Endodermal cell (in vitro differentiated cells): Measurements from ENCODE around the gene SLIT1. TPM values are rescaled to one million over a fixed set of nuclear protein-coding genes. Genes with fewer than 3 reads are reported as not detected.

Experiments used
- DNase-seq: peaks from one replicate; pipeline ENCODE4 v3.0.0-alpha.2; 2017
- H3K27ac ChIP-seq: 2 replicates; pipeline ENCODE4 v1.5.1; 2013; ENCODE audit warnings: mild to moderate bottlenecking, low read depth, low read length, moderate library complexity
- H3K27me3 ChIP-seq: 2 replicates; pipeline ENCODE4 v1.6.1; 2013; ENCODE audit warnings: mild to moderate bottlenecking, low read length, moderate library complexity; ENCODE audit not compliant: insufficient read depth, control insufficient read depth, poor library complexity, severe bottlenecking
- H3K36me3 ChIP-seq: 2 replicates; pipeline ENCODE4 v1.7.0; 2013; ENCODE audit warnings: mild to moderate bottlenecking, low read length, moderate library complexity; ENCODE audit not compliant: control insufficient read depth, insufficient read depth
- H3K4me1 ChIP-seq: one replicate; pipeline ENCODE4 v1.7.0; 2013; ENCODE audit warnings: low read length; ENCODE audit not compliant: control insufficient read depth, insufficient read depth
- H3K4me3 ChIP-seq: 2 replicates; pipeline ENCODE4 v1.5.1; 2013; ENCODE audit warnings: mild to moderate bottlenecking, low read length, moderate library complexity
- H3K9ac ChIP-seq: 2 replicates; pipeline ENCODE4 v1.6.1; 2013; ENCODE audit warnings: mild to moderate bottlenecking, low read length, moderate library complexity; ENCODE audit not compliant: poor library complexity, severe bottlenecking; ENCODE audit errors: extremely low read depth
- H3K9me3 ChIP-seq: 2 replicates; pipeline ENCODE4 v1.6.1; 2013; ENCODE audit warnings: mild to moderate bottlenecking, low read length, moderate library complexity; ENCODE audit not compliant: control insufficient read depth
- H3K27ac Mint-ChIP-seq: 2 replicates; pipeline ENCODE4 v1.8.0; 2020; ENCODE audit warnings: mixed read lengths
- H3K27me3 Mint-ChIP-seq: 2 replicates; pipeline ENCODE4 v1.8.0; 2021; ENCODE audit warnings: mild to moderate bottlenecking, mixed read lengths; ENCODE audit not compliant: insufficient read depth
- H3K36me3 Mint-ChIP-seq: 2 replicates; pipeline ENCODE4 v1.8.0; 2020; ENCODE audit warnings: low read depth, mixed read lengths
- H3K4me1 Mint-ChIP-seq: 2 replicates; pipeline ENCODE4 v1.8.0; 2020; ENCODE audit warnings: mixed read lengths
- H3K4me3 Mint-ChIP-seq: 2 replicates; pipeline ENCODE4 v1.8.0; 2020; ENCODE audit warnings: mild to moderate bottlenecking, moderate library complexity, mixed read lengths
- H3K9me3 Mint-ChIP-seq: 2 replicates; pipeline ENCODE4 v1.8.0; 2020; ENCODE audit warnings: mild to moderate bottlenecking, mixed read lengths
- CTCF ChIP-seq: fragments of 200-600 bp; sonication (generic); conservative IDR thresholded peaks from 2 replicates; pipeline ENCODE4 v1.5.0; 2021; ENCODE audit warnings: antibody characterized with exemption, mild to moderate bottlenecking
- WGBS, 2 experiments: methylation state at CpG; one replicate each; pipeline versions ENCODE4 v1.1.5 to v1.1.7; 2013; ENCODE audit warnings: missing lambda C conversion rate in 2 of 2, mixed read lengths in 1 of 2; ENCODE audit not compliant: insufficient coverage in 1 of 2, insufficient read length in 1 of 2; 5-methylcytosine and 5-hydroxymethylcytosine counted together
- total RNA-seq, 2 donors: library from RNA; stranded (reverse); fragmentation: NEBNext Ultra II Directional in 1 of 2; extraction: Animal tissue kit (Norgen Biotek cat#: 25700) in 1 of 2; gene quantifications; 2 replicates in 1 of 2; 3 replicates in 1 of 2; pipeline ENCODE4 v1.2.1, GENCODE V29; 2021

The SLIT1 gene
- total RNA-seq, 2 donors from 2014 or later: 0.97 to 2.4 TPM

DNA sequence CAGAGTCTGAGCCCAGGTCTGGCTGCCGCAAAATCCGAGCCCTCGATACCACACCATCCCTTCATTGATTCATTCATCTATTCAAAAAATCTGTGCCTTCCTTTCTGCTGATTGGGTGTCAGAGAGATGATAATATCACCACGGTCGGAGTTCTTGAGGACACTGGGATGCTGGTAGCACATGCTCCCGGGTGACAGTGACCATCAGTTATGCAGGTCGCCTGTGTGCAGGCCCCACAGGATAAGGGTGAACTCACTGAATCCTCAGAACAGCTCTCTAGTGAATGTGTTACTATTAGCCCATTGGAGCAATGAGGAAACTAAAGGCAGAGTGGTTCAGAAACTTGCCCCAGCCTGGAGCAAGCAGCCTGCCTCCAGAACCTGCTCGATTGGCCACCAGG is 145.1 kb downstream of the SLIT1 start:
- Histone ChIP-seq H3K4me1 (no peaks in the 10 kb centered on the region), H3K9ac (no peak overlapping the region), H3K9me3 (no peaks in the 10 kb centered on the region), H3K27me3 (no peaks in the 10 kb centered on the region), H3K4me3 (no peak overlapping the region), H3K27ac (no peak overlapping the region), H3K36me3 (no peaks in the 10 kb centered on the region)
- no peaks in the 10 kb centered on the region for H3K36me3 Mint-ChIP-seq
- TF ChIP-seq CTCF: no peak
- peaks cover 11% of the 10 kb centered on the region for H3K27me3 Mint-ChIP-seq
- H3K4me1 Mint-ChIP-seq: peaks cover 7% of the 10 kb centered on the region
- no peak for DNase-seq
- 93 to 94% methylated on average over 8 of the region's 8 CpGs for WGBS, 2 experiments
- H3K4me3 Mint-ChIP-seq: no peak overlapping the region
- no peak overlapping the region for H3K27ac Mint-ChIP-seq
- H3K9me3 Mint-ChIP-seq: no peaks in the 10 kb centered on the region

- WGBS, 2 experiments: 94 to 97% methylated on average over 5 to 9 of the region's 9 CpGs
- Histone ChIP-seq H3K27ac (no peak overlapping the region), H3K9me3 (no peaks in the 10 kb centered on the region), H3K4me3 (no peak overlapping the region), H3K4me1 (no peaks in the 10 kb centered on the region), H3K9ac (no peak overlapping the region), H3K36me3 (no peaks in the 10 kb centered on the region), H3K27me3 (no peaks in the 10 kb centered on the region)
- Mint-ChIP-seq H3K4me1 (peaks cover 7% of the 10 kb centered on the region), H3K27ac (no peak overlapping the region), H3K9me3 (no peaks in the 10 kb centered on the region), H3K36me3 (no peaks in the 10 kb centered on the region), H3K27me3 (peaks cover 12% of the 10 kb centered on the region), H3K4me3 (no peak overlapping the region)
- TF ChIP-seq CTCF: no peak
- DNase-seq: no peak
Observed at GRCh38 chr10:97040248-97040584, 145.5 kb downstream of the SLIT1 start.

- Histone ChIP-seq H3K27me3 (no peaks in the 10 kb centered on the region), H3K9me3 (no peaks in the 10 kb centered on the region), H3K27ac (no peak overlapping the region), H3K36me3 (no peaks in the 10 kb centered on the region), H3K4me1 (no peaks in the 10 kb centered on the region), H3K4me3 (no peak overlapping the region), H3K9ac (no peak overlapping the region)
- Mint-ChIP-seq H3K4me1 (peaks cover 7% of the 10 kb centered on the region), H3K27ac (no peak overlapping the region), H3K4me3 (no peak overlapping the region), H3K27me3 (peaks cover 12% of the 10 kb centered on the region), H3K36me3 (no peaks in the 10 kb centered on the region), H3K9me3 (no peaks in the 10 kb centered on the region)
- TF ChIP-seq CTCF: no peak
- 86 to 91% methylated on average over 9 to 16 of the region's 16 CpGs for WGBS, 2 experiments
- DNase-seq: no peak
Observed at GRCh38 chr10:97039538-97040247, 146.1 kb downstream of the SLIT1 start.
